Measurements from ENCODE around the gene ACTA2. TPM values are rescaled to one million over a fixed set of nuclear protein-coding genes. Genes with fewer than 3 reads are reported as not detected.
A peak's percentile ranks its signal among the peaks of the same experiment; 100 is the strongest.

ACTA2 gene
- total RNA-seq, 1 experiment from 2014 or later, result 2,012 TPM

DNA sequence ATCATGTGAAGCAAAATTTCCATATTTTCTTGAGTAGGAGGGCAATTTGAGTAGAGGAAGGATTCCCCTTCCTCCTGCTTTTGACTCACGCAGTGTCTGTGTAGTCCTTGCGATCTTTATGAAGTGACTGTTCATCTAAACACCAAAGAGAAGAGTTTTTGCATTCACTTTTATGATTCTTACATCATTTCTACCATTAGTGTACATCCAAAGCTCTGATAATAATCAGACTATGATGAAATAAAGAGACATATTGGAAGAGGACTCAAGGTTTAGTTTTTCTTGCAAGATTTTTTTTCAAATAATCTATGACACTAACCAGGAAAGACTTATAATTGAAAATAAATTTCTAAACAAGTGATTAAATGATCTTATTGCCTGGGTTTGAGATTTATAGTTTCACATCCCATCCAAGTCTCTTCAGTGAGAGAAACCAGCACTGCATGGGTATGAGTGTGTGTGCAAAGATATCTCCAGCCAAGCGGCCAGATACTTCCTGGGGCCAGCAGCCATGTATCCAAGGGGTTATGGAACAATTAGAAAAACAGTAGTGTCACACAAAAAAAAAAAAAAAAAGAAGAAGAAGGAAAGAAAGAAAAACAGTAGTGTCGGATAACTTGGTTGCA lies 2.0 kb upstream of the ACTA2 start:
- H3K27ac ChIP-seq, result no peak overlapping the region
- H3K9me3 ChIP-seq (replicated peaks), result no peaks in the 10 kb centered on the region
- H3K36me3 ChIP-seq, result peaks cover 12% of the 10 kb centered on the region
- H3K4me1 ChIP-seq (replicated peaks), result peaks cover 40% of the 10 kb centered on the region
- H3K27me3 ChIP-seq (replicated peaks), result no peaks in the 10 kb centered on the region
- no peak overlapping the region for H3K4me3 ChIP-seq
- no peak for DNase-seq (ENCODE audit: low read depth in 1 of 2, low spot score in 2 of 2)

DNA sequence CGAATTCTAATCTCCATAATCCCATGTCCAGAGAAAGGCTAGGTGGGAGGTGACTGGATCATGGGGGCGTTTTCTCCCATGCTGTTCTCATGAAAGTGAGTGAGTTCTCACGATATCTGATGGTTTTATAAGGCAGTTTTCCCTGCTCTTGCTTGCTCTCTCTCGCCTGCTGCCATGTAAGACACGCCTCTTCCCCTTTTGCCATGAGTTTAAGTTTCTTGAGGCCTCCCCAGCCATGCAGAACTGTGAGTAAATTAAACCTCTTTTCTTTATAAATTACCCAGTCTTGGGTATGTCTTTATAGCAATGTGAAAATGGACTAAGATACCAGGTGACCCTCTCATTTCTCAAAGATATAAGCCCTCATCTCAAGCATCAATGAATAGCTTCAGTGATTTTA lies 1.1 kb upstream of the ACTA2 start:
- DNase-seq (ENCODE audit: low read depth in 1 of 2, low spot score in 2 of 2), result no peak
- H3K27ac ChIP-seq, result no peak overlapping the region; the same call in 1 of the 2 replicates
- H3K9me3 ChIP-seq (replicated peaks), result no peaks in the 10 kb centered on the region
- H3K27me3 ChIP-seq (replicated peaks), result no peaks in the 10 kb centered on the region
- H3K36me3 ChIP-seq, result peaks cover 17% of the 10 kb centered on the region
- peaks cover 45% of the 10 kb centered on the region for H3K4me1 ChIP-seq (replicated peaks)
- no peak overlapping the region for H3K4me3 ChIP-seq

DNA sequence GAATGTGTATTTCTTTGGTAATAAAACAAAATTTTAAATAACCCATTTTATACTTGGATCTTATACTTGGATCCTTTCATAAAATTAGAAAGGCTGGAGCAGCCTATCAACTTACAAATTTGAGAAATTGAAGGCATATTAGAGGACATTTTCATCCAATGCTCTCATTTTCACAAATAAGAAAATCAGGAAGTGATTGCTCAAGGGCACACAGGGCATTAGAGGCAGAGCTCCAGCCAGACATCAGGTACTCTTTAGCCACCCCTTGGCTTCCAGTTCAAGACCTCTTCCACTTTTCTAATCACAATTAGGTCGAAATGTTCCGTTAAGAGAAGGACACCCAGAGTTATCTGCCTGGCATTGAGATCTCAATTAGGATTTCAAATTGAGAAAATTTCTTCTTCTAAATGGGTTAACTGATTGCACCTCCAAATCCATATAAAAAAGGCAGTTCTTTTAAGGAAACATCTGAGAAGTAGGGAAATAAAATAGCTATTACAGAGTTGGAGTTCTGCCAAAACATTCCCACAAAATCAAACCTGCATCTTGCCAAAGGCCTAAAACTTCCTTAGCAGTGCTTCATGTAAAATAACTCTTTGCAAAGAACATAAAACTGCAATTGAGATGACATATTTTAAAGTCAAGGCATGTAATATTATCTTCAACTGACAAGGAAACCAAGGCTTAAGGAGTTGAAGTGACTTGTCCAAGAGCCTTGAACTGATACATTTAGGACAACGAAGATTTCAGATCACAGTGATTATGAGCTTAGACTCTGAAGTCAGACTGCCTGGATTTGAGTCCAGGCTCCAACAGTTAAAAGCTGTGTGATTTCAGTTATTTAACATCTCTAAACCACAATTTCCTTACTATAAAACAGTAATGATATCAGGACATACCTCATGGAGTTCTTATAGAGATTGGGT lies 2.4 kb downstream of the ACTA2 start:
- peaks cover 49% of the 10 kb centered on the region for H3K36me3 ChIP-seq
- peak overlapping the region; percentile 32 for H3K4me3 ChIP-seq
- H3K27ac ChIP-seq, result peak overlapping the region; percentile 58
- H3K4me1 ChIP-seq (replicated peaks), result peaks cover 45% of the 10 kb centered on the region
- no peaks in the 10 kb centered on the region for H3K27me3 ChIP-seq (replicated peaks)
- H3K9me3 ChIP-seq (replicated peaks), result no peaks in the 10 kb centered on the region
- DNase-seq (ENCODE audit: low read depth in 1 of 2, low spot score in 2 of 2), result peak in 1 of 2 experiments; percentile 16

DNA sequence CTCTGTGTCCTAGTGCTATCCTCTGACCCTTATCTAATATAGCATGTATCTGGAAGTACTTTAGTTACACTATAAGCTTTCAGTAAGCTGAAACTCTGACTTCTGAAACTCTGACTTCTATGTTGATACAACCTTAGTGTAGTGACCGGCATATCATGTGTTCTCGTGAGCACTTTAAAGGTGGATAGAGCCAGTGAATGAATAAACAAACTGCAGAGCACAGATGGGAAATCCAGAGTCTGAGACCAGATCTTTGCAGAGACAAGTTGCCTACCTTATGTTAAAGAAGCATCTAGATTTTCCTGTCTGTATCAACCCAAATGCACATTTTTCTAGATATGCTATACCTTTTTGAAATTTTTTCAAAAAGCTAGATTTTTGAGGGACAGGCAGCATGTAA lies 3.5 kb downstream of the ACTA2 start:
- no peaks in the 10 kb centered on the region for H3K9me3 ChIP-seq (replicated peaks)
- no peak overlapping the region for H3K27ac ChIP-seq
- no peaks in the 10 kb centered on the region for H3K27me3 ChIP-seq (replicated peaks)
- H3K4me1 ChIP-seq (replicated peaks), result peaks cover 45% of the 10 kb centered on the region
- DNase-seq (ENCODE audit: low read depth in 1 of 2, low spot score in 2 of 2), result no peak
- H3K36me3 ChIP-seq, result peaks cover 60% of the 10 kb centered on the region
- H3K4me3 ChIP-seq, result no peak overlapping the region

DNA sequence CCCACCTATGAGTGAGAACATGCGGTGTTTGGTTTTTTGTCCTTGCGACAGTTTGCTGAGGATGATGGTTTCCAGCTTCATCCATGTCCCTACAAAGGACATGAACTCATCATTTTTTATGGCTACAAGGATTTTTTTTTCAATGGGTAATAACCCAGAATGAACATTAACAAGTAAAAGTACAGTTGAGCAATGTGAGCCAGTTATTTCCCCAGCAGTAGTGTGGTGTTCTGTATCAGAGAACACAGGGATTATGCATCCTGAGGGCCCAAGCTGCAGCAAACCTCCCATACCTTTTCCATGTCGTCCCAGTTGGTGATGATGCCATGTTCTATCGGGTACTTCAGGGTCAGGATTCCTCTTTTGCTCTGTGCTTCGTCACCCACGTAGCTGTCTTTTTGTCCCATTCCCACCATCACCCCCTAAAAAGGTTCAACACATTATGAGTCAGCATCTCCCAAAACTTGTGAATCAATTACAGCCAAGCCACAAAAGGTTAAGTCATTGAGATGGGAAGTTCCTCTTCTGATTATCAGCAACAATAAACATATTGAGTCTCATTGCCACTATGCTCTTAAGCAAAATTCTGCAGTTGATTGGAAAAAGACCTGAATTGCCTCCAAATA lies 5.5 kb downstream of the ACTA2 start:
- no peaks in the 10 kb centered on the region for H3K27me3 ChIP-seq (replicated peaks)
- H3K9me3 ChIP-seq (replicated peaks), result no peaks in the 10 kb centered on the region
- no peak overlapping the region for H3K27ac ChIP-seq
- H3K4me1 ChIP-seq (replicated peaks), result peaks cover 29% of the 10 kb centered on the region
- no peak for DNase-seq (ENCODE audit: low read depth in 1 of 2, low spot score in 2 of 2)
- peaks cover 76% of the 10 kb centered on the region for H3K36me3 ChIP-seq
- H3K4me3 ChIP-seq, result no peak overlapping the region

DNA sequence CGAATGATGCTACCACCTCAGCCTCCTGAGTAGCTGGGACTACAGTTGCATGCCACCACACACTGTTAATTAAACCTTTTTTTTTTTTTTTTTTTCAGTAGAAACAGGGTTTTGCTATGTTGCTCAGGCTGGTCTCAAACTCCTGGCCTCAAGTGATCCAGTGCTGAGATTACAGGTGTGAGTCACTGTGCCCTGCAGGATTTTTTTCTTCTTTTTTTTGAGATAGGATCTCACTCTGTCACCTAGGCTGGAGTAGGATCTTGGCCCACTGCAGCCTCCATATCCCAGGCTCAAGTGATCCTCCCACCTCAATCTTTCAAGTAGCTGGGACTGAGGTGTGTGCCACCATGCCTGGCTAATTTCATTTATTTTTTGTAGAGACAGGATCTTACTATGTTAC lies 6.4 kb downstream of the ACTA2 start:
- no peak for DNase-seq (ENCODE audit: low read depth in 1 of 2, low spot score in 2 of 2)

DNA sequence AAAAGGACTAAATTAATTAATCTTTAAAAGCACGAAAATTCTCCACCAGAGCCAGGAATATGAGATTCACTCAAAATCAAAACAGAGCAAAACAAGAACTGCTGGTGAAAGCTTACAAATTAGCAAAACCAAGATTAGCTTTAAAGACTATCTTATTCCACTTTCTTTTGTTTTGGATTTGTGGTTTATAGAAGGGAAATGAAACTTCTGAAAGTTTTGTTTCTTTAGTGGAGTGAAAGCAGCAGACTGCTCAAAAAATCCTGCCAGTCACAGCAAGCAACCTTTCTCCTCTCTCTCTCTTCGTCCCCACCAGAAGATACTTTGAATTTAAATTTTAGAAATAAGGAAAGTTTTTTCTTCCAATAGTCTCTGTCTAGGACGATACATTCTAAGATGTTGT lies 7.8 kb downstream of the ACTA2 start:
- Histone ChIP-seq H3K36me3 (peaks cover 90% of the 10 kb centered on the region), H3K27me3 (replicated peaks) (no peaks in the 10 kb centered on the region)

More for the DNA sequence above, 6.4 kb downstream of the ACTA2 start:
- Histone ChIP-seq H3K27me3 (replicated peaks) (no peaks in the 10 kb centered on the region), H3K4me3 (no peak overlapping the region), H3K36me3 (peaks cover 85% of the 10 kb centered on the region), H3K27ac (no peak overlapping the region), H3K4me1 (replicated peaks) (peaks cover 21% of the 10 kb centered on the region), H3K9me3 (replicated peaks) (no peaks in the 10 kb centered on the region)

DNA sequence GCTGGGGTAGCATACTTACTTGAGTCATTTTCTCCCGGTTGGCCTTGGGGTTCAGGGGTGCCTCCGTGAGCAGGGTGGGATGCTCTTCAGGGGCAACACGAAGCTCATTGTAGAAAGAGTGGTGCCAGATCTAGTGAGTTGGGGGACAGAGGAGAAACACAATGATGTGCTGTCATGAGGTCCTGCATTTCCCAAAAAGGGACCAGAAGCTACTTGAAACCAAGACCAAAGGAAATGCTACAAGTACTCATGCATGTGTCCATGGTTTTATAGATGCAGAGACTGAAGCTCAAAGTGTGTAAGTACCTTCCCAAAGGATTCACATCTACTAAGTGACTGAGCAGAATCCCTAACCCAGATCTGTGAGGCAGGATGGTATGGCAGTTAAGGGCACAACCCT lies 8.8 kb downstream of the ACTA2 start:
- Histone ChIP-seq H3K36me3 (peaks cover 97% of the 10 kb centered on the region), H3K27me3 (replicated peaks) (no peaks in the 10 kb centered on the region), H3K4me3 (no peak overlapping the region), H3K27ac (no peak overlapping the region), H3K4me1 (replicated peaks) (no peaks in the 10 kb centered on the region), H3K9me3 (replicated peaks) (no peaks in the 10 kb centered on the region)
- DNase-seq (ENCODE audit: low read depth in 1 of 2, low spot score in 2 of 2), result no peak

More for the DNA sequence above, 7.8 kb downstream of the ACTA2 start:
- DNase-seq (ENCODE audit: low read depth in 1 of 2, low spot score in 2 of 2), result no peak
- Histone ChIP-seq H3K27ac (no peak overlapping the region), H3K4me1 (replicated peaks) (peaks cover 7% of the 10 kb centered on the region), H3K9me3 (replicated peaks) (no peaks in the 10 kb centered on the region), H3K4me3 (no peak overlapping the region)

DNA sequence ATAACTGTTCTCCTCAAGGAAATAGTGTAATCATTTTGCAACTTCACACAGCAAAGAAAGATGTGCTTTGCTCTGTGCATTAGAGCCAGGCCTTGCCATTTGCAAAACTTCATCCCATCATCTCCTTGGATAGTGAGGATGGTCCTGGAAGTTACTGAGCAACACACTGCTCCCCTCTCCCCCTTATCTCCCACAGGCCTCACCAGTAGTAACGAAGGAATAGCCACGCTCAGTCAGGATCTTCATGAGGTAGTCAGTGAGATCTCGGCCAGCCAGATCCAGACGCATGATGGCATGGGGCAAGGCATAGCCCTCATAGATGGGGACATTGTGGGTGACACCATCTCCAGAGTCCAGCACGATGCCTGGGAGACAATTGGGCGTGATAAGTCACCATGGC lies 11.5 kb downstream of the ACTA2 start:
- Histone ChIP-seq H3K4me3 (no peak overlapping the region), H3K4me1 (replicated peaks) (no peaks in the 10 kb centered on the region), H3K27ac (no peak overlapping the region), H3K27me3 (replicated peaks) (no peaks in the 10 kb centered on the region), H3K9me3 (replicated peaks) (no peaks in the 10 kb centered on the region), H3K36me3 (peaks cover 100% of the 10 kb centered on the region)
- no peak for DNase-seq (ENCODE audit: low read depth in 1 of 2, low spot score in 2 of 2)

DNA sequence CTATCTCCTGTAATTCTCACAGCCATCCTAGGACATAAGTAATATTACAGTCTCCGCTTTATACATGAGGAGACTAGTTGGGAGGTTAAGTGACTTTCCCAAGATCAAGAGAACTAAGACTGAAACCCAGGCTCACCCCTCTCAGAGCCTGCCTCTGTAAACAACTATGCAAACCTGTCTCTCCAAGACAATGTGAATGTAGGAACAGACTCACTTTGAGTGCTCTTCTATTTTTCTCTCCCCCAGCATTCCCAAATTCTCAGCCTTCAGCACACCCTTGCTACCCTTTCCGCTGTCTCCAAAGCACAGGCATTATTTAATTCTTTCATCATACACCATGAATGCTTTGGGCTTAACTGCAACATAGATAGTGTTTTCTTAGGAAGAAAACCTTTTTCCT lies 13.6 kb downstream of the ACTA2 start:
- H3K27me3 ChIP-seq (replicated peaks), result no peaks in the 10 kb centered on the region
- H3K9me3 ChIP-seq (replicated peaks), result no peaks in the 10 kb centered on the region
- no peak overlapping the region for H3K4me3 ChIP-seq
- DNase-seq (ENCODE audit: low read depth in 1 of 2, low spot score in 2 of 2), result no peak
- H3K27ac ChIP-seq, result no peak overlapping the region
- H3K4me1 ChIP-seq (replicated peaks), result no peaks in the 10 kb centered on the region
- H3K36me3 ChIP-seq, result peaks cover 100% of the 10 kb centered on the region

DNA sequence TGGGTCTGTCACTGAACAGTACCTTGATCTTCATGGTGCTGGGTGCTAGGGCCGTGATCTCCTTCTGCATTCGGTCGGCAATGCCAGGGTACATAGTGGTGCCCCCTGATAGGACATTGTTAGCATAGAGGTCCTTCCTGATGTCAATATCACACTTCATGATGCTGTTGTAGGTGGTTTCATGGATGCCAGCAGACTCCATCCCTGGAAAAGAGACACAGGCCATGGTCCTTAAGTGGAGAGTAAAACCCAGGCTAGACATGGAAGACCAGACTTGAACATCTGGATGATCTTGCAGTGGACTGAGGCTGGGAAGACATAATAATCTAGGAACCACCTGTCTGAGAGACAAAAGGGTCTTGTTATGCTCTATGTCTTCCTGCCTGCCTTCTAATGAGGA lies 14.5 kb downstream of the ACTA2 start:
- no peak overlapping the region for H3K4me3 ChIP-seq
- peaks cover 100% of the 10 kb centered on the region for H3K36me3 ChIP-seq
- no peak overlapping the region for H3K27ac ChIP-seq
- peaks cover under 1% of the 10 kb centered on the region; the same call in 1 of the 2 replicates for H3K4me1 ChIP-seq (replicated peaks)
- no peaks in the 10 kb centered on the region for H3K27me3 ChIP-seq (replicated peaks)
- no peaks in the 10 kb centered on the region for H3K9me3 ChIP-seq (replicated peaks)
- DNase-seq (ENCODE audit: low read depth in 1 of 2, low spot score in 2 of 2), result no peak

DNA sequence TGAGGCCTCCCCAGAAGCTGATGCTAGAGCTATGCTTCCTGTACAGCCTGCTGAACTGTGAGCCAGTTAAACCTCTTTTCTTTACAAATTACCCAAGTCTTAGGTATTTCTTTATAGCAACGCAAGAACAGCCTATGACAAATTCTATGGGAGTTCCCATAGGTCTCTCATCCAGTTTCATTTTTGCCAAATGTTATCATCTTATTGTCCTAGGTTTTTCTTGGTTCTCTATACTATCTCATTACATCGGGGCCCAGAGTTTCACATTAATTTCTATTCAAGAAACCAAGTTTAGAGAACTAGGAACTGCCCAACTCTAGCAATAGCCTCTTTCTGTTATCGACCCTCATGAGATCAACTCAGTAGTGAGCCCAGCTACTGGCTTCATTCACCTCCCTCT lies 15.9 kb downstream of the ACTA2 start:
- no peak for DNase-seq (ENCODE audit: low read depth in 1 of 2, low spot score in 2 of 2)
- peaks cover 10% of the 10 kb centered on the region for H3K4me1 ChIP-seq (replicated peaks)
- H3K27ac ChIP-seq, result no peak overlapping the region
- H3K36me3 ChIP-seq, result peaks cover 89% of the 10 kb centered on the region
- H3K27me3 ChIP-seq (replicated peaks), result no peaks in the 10 kb centered on the region
- H3K4me3 ChIP-seq, result no peak overlapping the region
- no peaks in the 10 kb centered on the region for H3K9me3 ChIP-seq (replicated peaks)

DNA sequence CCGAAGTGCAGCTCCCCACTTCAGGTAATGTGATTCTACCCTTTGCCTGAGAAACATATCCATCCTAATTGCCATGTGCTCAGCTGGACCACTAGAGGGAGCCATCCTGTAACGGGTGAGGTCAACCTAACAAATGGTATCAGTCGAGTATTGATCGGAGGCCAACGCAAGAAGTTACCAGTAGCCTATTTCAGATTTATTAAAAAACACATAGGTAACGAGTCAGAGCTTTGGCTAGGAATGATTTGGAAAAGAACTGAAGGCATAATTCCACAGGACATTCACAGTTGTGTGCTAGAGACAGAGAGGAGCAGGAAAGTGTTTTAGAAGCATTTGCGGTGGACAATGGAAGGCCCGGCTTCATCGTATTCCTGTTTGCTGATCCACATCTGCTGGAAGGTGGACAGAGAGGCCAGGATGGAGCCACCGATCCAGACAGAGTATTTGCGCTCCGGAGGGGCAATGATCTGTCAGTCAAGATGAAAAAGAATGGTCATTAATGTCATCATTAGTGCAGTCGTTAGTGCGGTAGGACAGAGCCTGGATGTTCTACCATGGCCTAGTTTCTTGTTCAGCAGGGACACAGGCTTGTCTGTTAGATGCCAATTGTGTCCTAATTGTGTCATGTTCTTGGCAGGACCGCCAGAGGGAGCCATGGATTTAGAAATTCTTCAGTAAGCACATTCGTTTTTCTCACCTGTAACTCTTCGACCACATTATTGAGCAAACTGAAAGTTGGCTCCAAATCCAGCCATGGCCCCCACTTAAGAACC lies 17.5 kb downstream of the ACTA2 start:
- Histone ChIP-seq H3K27ac (no peak overlapping the region), H3K4me3 (no peak overlapping the region)

More for the DNA sequence above, 17.5 kb downstream of the ACTA2 start:
- peaks cover 74% of the 10 kb centered on the region for H3K36me3 ChIP-seq
- peak; percentile 55 to 61 for DNase-seq (ENCODE audit: low read depth in 1 of 2, low spot score in 2 of 2)
- H3K27me3 ChIP-seq (replicated peaks), result no peaks in the 10 kb centered on the region
- peaks cover 10% of the 10 kb centered on the region for H3K4me1 ChIP-seq (replicated peaks)
- no peaks in the 10 kb centered on the region for H3K9me3 ChIP-seq (replicated peaks)
